Measurements from ENCODE around the gene PLPP3. TPM values are rescaled to one million over a fixed set of nuclear protein-coding genes. Genes with fewer than 3 reads are reported as not detected.

The PLPP3 gene
- polyA plus RNA-seq, 4 donors: 109 to 128 (median 119) TPM

GRCh38 chr1:56446531-56447098 lies 132.7 kb downstream of the PLPP3 start:
- no peak for DNase-seq (ENCODE audit: low read depth in 4 of 4, low spot score in 2 of 4)

- DNase-seq (ENCODE audit: low read depth in 4 of 4, low spot score in 2 of 4): no peak
Measured at GRCh38 chr1:56444960-56445646, 134.3 kb downstream of the PLPP3 start.

Other genes with a start within 250 kb of the PLPP3 start
- 10 to 100 TPM; 12.7 to 24.0 (median 15.5) TPM for gene PRKAA2, start 65.8 kb upstream of the PLPP3 start, polyA plus RNA-seq (ENCODE audit: insufficient read length in 4 of 4)
- gene FYB2, start 239.8 kb upstream of the PLPP3 start, polyA plus RNA-seq (ENCODE audit: insufficient read length in 4 of 4): 1 to 10 TPM in 3 of 4 donors, under 1 TPM in 1; 0.70 to 1.4 (median 1.2) TPM

Measured in left renal cortex interstitium (tissue), 4 donors.